Activated naive CD4-positive, alpha-beta T cell treated with Interleukin-2 at 50 U/mL for 16 hours (primary cell): ENCODE measurements around the gene LTBP2.
A peak's percentile ranks its signal among the peaks of the same experiment; 100 is the strongest.

ENCODE experiments used
- DNase-seq: peaks from one replicate; pipeline ENCODE4 v3.0.0-alpha.2; 2020

LTBP2 gene

DNA sequence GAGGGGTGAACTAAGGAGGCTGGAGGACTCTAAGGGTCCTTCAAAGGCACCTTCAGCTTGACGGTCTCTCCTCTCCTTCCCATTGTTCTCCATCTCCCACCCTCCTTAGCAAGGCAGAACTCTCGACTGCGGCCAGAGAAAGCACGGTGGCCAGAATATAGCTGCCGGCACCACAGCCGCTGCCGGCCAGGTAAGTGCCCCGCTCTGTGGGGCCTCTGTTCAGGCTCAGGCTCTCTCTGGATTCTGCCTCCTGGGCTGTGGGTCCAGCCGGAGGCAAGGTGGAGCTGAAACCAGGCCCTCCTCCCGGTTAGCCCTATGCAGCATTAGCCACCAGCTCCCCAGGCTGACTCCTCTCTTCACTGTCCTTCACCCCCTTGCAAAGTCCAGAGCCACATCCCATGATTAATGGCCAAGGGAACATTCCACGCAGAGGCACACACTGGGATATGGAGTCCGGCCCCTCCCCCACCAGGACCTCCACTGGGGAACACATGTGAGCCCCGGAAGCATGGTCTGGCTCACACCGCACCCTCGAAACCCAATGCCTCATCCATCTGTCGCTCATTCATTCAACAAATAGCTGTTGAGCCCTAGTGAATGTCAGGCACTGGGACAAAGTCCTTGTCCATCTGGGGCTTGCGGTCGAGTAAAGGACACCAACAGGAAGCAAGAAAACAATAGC lies 25.2 kb downstream of the LTBP2 start:
- no peak for DNase-seq

GRCh38 chr14:74585406-74586335 lies 26.4 kb downstream of the LTBP2 start:
- no peak for DNase-seq

- DNase-seq = no peak
Measured at GRCh38 chr14:74584951-74585350, 27.1 kb downstream of the LTBP2 start.

- peak; percentile 26 for DNase-seq
Measured at GRCh38 chr14:74583689-74584434, 28.2 kb downstream of the LTBP2 start.

DNA sequence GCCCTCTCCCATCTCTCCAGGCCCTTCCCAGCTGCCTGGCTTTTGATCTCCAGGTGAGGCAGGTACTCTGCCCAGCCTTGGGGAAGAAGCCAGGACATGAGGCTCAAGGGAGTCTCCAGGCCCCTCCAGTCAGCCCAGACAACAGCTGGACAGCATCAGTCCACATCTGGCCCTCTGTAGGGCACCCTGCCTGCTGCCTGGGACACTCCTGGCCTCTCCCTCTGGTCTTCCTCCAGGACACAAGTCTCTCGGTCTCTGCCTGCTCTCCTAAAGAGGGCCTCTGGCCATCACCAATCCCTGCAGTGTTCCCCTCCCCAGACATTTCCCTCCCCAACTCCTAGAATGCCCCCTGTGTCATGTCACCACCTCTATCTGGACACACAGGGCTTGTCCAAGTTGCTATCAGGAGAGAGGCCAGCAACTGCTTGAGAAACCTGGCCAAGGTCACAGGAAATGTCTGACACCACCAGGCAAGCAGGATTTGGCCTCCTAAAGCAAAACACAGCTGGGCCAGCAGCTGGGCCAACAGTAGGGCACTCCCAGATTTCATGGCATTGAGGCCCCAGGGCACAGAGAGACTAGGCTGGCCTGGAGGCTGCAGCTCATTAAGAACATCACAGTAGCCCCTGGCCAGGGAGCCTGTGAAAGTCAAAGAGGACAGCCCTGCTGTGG lies 29.0 kb downstream of the LTBP2 start:
- DNase-seq = no peak

DNA sequence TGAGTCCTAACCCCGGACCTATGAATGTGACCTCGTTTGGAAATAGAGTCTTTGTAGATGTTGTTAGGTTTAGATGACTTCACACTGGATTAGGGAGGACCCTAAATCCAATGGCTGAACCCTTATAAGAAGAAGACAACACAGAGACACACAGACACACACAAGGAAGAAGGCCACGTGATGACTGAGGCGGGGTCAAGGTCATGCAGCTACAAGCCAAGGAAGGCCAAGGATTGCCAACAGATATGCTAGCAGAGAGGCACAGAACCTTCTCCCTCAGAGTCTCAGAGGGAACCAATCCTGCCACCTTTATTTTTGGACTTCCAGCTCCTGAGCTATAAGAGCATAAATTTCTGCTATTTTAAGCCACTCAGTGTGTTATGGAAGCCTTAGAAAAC lies 31.8 kb downstream of the LTBP2 start:
- no peak for DNase-seq

- peak; percentile 43 for DNase-seq
Measured at GRCh38 chr14:74579447-74580274, 32.4 kb downstream of the LTBP2 start.

DNA sequence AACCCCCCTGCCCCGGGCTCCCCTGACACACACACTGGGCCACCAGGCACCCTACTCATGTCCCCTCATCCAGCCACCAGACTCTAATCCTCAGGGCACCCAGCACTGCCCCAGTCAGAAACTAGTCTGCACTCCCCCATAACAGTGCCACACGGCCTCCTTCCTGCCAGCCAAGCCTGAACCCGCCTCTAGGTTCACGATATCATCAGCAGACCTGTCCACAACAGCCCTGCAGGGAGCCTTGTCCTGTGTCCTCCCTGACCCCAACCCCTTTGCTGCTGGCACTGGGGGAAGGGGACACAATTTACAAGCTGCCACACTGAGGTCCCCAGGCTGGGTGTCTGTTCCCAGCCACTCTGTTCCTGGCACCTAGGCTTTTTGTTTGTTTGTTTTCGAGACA lies 33.6 kb downstream of the LTBP2 start:
- no peak for DNase-seq

DNA sequence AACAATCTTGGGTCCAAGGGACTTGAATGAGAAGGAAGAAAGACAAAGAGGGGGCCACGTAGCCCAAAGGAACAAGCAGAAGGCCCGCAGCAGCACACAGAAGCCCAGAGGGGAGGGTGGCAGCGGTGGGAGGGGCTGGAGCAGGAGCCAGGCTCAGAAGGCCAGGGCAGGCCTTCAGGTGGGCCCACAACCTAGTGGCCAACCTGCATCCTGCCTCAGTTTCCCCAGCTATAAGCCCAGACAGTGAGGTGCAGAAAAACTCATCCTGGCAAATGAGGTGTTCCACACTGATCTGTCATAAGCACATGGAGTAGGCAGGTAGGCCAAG lies 34.1 kb downstream of the LTBP2 start:
- DNase-seq = no peak

DNA sequence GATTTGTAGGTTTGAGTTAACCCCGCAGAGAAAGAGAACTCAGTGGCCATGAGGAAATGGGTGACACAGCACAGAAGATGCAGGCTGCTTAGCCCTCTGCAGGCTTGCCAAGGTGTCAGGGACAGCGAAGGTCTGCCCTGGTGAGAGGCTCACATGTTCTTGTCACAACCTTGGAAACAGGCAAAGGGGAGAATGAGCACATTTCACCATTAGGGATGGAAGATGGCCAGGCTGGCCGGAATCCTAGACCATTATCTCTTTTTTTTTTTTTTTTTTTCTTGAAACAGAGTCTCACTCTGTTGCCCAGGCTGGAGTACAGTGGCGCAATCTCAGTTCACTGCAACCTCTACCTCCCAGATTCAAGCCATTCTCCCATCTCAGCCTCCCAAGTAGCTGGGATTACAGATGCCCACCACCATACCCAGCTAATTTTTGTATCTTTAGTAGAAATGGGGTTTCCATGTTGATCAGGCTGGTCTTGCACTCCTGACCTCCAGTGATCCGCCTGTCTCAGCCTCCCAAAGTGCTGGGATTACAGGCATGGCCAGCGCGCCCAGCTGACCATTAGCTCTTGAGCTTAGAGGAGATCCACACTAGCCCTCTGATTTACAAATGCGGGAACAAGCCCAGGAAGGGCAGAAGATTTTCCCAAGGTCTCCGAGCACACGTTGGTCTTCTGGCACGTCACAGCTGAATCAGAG lies 34.6 kb downstream of the LTBP2 start:
- DNase-seq = no peak

GRCh38 chr14:74575936-74576335 lies 36.1 kb downstream of the LTBP2 start:
- no peak for DNase-seq

- DNase-seq = no peak
Measured at GRCh38 chr14:74575507-74575906, 36.5 kb downstream of the LTBP2 start.

DNA sequence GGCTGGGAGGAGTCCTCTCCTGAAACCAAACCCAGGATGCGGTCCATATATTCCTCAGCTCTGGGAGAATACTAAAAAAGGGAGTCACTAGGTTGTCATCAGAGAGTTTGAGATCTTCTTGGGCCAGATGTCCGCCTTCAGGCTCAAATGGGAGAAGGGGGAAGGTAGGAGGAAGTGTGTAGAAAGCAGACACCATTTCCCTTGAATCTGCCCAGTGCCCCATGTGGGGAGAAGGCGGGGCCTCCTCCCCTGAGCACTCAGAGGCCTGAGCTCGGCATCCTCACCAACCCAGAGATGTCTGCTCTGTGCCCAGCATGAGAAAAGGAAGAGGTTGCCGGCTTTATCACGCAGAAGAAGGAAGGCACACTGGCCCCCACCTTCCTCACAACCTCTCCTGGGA lies 37.3 kb downstream of the LTBP2 start:
- DNase-seq = no peak

GRCh38 chr14:74574090-74574433 lies 38.0 kb downstream of the LTBP2 start:
- DNase-seq = no peak

- no peak for DNase-seq
Measured at GRCh38 chr14:74573421-74574089, 38.5 kb downstream of the LTBP2 start.

DNA sequence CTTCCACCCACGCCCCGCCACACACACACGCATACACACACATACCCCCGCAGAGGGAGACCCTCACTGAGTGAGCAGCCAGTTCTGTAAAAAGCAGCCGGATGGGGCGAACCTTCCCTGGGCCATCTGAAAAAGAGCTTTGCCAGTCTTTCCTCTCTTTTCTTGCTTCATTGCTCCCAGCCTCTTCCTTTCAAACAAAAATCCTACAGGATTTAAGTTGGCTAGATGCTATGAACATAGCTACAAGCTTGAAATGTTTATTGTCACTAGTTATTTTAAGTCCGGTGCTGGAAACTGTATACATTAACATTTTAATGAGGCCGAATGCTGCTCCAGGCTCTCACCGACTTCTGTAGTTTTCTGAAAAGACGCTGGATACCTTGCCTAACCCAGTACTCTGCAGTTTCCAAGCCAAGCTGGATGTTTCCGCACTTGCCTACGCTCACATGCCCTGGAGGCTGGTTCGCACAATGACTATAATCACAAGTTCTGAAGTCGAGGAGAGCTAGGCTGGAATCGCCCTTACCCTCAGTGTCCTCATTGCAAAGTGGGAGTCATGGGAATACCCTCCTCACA lies 39.2 kb downstream of the LTBP2 start:
- DNase-seq = no peak

DNA sequence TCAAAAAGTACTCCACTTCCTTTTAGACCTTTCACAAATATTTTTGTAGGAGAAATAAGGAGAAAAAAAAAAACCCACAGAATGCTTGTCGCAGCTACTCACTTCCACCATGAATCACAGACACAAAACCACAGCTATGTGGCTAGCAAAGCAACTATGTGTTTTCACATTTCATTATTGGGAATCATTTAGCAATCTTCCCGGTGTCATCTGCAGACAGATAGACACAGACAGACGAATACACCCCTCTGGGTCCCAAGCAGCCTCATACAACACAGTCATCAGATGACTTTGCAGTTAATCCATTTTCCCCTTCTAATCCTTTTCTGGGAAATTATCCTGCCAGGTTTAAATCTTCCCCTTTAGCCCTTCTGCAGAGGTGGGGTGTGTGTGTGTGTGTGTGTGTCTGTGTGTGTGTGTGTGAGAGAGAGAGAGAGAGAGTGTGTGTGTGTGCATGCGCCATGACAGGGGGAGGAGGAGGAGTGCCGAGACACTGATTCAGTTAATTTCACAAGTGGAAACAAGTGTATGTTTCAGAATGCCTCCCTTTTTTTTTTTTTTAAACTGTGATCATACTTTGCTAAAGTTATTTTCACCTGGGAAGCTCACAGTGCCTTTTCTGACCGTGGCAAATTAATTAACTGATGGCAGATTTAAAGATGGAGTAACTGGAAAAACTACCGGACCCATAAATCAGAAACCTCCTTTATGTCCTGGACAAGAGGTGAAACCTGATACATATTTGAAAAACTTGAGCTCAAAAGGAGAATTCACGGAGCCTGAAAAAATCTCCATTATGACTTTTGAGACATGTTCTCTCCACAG lies 39.9 kb downstream of the LTBP2 start:
- DNase-seq = peak; percentile 17

- DNase-seq = no peak
Measured at GRCh38 chr14:74571441-74571841, 40.6 kb downstream of the LTBP2 start.

- no peak for DNase-seq
Measured at GRCh38 chr14:74570696-74571095, 41.3 kb downstream of the LTBP2 start.
